Osteoblast (primary cell): ENCODE results near the gene ZMYND19. TPM values are rescaled to one million over a fixed set of nuclear protein-coding genes. Genes with fewer than 3 reads are reported as not detected.

Source experiments
- DNase-seq: peaks from one replicate; pipeline ENCODE4 v3.0.0; 2011; ENCODE audit warnings: low spot score, mixed read lengths; ENCODE audit not compliant: insufficient read length; ENCODE audit errors: missing footprints
- H2AFZ ChIP-seq: 2 replicates; pipeline ENCODE4 v1.6.0; 2011; ENCODE audit warnings: mild to moderate bottlenecking, low read length
- H3K27ac ChIP-seq: 2 replicates; pipeline ENCODE4 v1.5.1; 2011; ENCODE audit warnings: mild to moderate bottlenecking, low read depth, low read length, moderate library complexity
- H3K27me3 ChIP-seq: 2 replicates; pipeline ENCODE4 v1.6.0; 2012; ENCODE audit warnings: mild to moderate bottlenecking, control low read depth, inconsistent platforms, low read length, moderate library complexity; ENCODE audit not compliant: insufficient read depth
- H3K36me3 ChIP-seq: 2 replicates; pipeline ENCODE4 v1.5.1; 2011; ENCODE audit warnings: mild to moderate bottlenecking, low read length, control low read depth, moderate library complexity; ENCODE audit not compliant: insufficient read depth
- H3K4me1 ChIP-seq: 2 replicates; pipeline ENCODE4 v1.5.1; 2011; ENCODE audit warnings: mild to moderate bottlenecking, low read length, control low read depth, moderate library complexity; ENCODE audit not compliant: insufficient read depth
- H3K4me2 ChIP-seq: 2 replicates; pipeline ENCODE4 v1.6.0; 2011; ENCODE audit warnings: mild to moderate bottlenecking, low read length; ENCODE audit not compliant: insufficient read depth
- H3K4me3 ChIP-seq: fragments of 200-600 bp; sonication (generic); 3 replicates; pipeline ENCODE4 v1.5.1; 2012; ENCODE audit warnings: mild to moderate bottlenecking, low read length, inconsistent platforms; ENCODE audit not compliant: insufficient read depth
- H3K79me2 ChIP-seq: 2 replicates; pipeline ENCODE4 v1.6.0; 2012; ENCODE audit warnings: mild to moderate bottlenecking, low read length, control low read depth, inconsistent platforms; ENCODE audit not compliant: insufficient read depth
- H3K9me3 ChIP-seq: 2 replicates; pipeline ENCODE4 v1.5.1; 2011; ENCODE audit warnings: low read depth, low read length, control low read depth
- H4K20me1 ChIP-seq: 2 replicates; pipeline ENCODE4 v1.6.0; 2012; ENCODE audit warnings: mild to moderate bottlenecking, low read length, control low read depth; ENCODE audit not compliant: insufficient read depth
- CTCF ChIP-seq: IDR thresholded peaks from 2 replicates; pipeline ENCODE4 v1.5.1; 2011; ENCODE audit warnings: mild to moderate bottlenecking, low read depth, low read length, moderate library complexity; ENCODE audit errors: extremely low read depth
- total RNA-seq: library from RNA; depleted of rRNA; stranded (reverse); fragments of >200 nt; gene quantifications from 2 replicates; pipeline ENCODE4 v1.2.3, GENCODE V29; 2012

Gene ZMYND19
- total RNA-seq, 1 donor = 10.5 TPM

- no peaks in the 10 kb centered on the region for H3K27me3 ChIP-seq
- DNase-seq = no peak
- H3K4me1 ChIP-seq = peaks cover 17% of the 10 kb centered on the region
- no peak overlapping the region for H2AFZ ChIP-seq
- TF ChIP-seq CTCF = no peak
- H3K27ac ChIP-seq = no peak overlapping the region
- H3K36me3 ChIP-seq = no peaks in the 10 kb centered on the region
- no peaks in the 10 kb centered on the region for H3K9me3 ChIP-seq
- H4K20me1 ChIP-seq = peaks cover 33% of the 10 kb centered on the region
- H3K4me3 ChIP-seq = no peak overlapping the region
- H3K4me2 ChIP-seq = no peak overlapping the region
- peaks cover 92% of the 10 kb centered on the region for H3K79me2 ChIP-seq
These were observed 43.7 kb upstream of the ZMYND19 start for GRCh38 chr9:137634016-137634415.

GRCh38 chr9:137632230-137633161 lies 42.2 kb upstream of the ZMYND19 start:
- peak overlapping the region; percentile 45 for H3K27ac ChIP-seq
- no peaks in the 10 kb centered on the region for H3K9me3 ChIP-seq
- H3K27me3 ChIP-seq = no peaks in the 10 kb centered on the region
- no peak overlapping the region for H2AFZ ChIP-seq
- peaks cover 92% of the 10 kb centered on the region for H3K79me2 ChIP-seq
- H3K4me1 ChIP-seq = peaks cover 17% of the 10 kb centered on the region
- TF ChIP-seq CTCF = no peak
- H3K4me3 ChIP-seq = no peak overlapping the region
- DNase-seq = peak; percentile 77
- H3K4me2 ChIP-seq = peak overlapping the region; percentile 54
- H3K36me3 ChIP-seq = no peaks in the 10 kb centered on the region
- peaks cover 48% of the 10 kb centered on the region for H4K20me1 ChIP-seq

- H3K4me2 ChIP-seq = no peak overlapping the region
- no peak for DNase-seq
- no peaks in the 10 kb centered on the region for H3K27me3 ChIP-seq
- peaks cover 17% of the 10 kb centered on the region for H3K4me1 ChIP-seq
- no peaks in the 10 kb centered on the region for H3K36me3 ChIP-seq
- no peak overlapping the region for H2AFZ ChIP-seq
- H3K9me3 ChIP-seq = no peaks in the 10 kb centered on the region
- no peak overlapping the region for H3K4me3 ChIP-seq
- H4K20me1 ChIP-seq = peaks cover 48% of the 10 kb centered on the region
- TF ChIP-seq CTCF = no peak
- H3K27ac ChIP-seq = no peak overlapping the region
- H3K79me2 ChIP-seq = peaks cover 94% of the 10 kb centered on the region
These were observed 41.3 kb upstream of the ZMYND19 start for GRCh38 chr9:137631345-137632229.
